ENCODE data around the gene STRN4. TPM values are rescaled to one million over a fixed set of nuclear protein-coding genes. Genes with fewer than 3 reads are reported as not detected.

STRN4 gene
- total RNA-seq, 1 donor from 2014 or later = 115 TPM

GRCh38 chr19:46760363-46760762 is 14.1 kb upstream of the STRN4 start:
- H3K36me3 Mint-ChIP-seq (ENCODE audit: insufficient read depth) = peaks cover 5% of the 10 kb centered on the region
- no peaks in the 10 kb centered on the region for H3K4me1 Mint-ChIP-seq (ENCODE audit: low read depth)
- no peak overlapping the region for H3K4me3 Mint-ChIP-seq (ENCODE audit: low read depth)
- H3K27ac Mint-ChIP-seq = no peak overlapping the region
- TF ChIP-seq CTCF (IDR thresholded peaks at IDR 0.05; ENCODE audit: unreplicated experiment) = no peak
- DNase-seq (ENCODE audit: low spot score, unreplicated experiment) = no peak
- no peaks in the 10 kb centered on the region for H3K27me3 Mint-ChIP-seq
- no peaks in the 10 kb centered on the region for H3K9me3 Mint-ChIP-seq (ENCODE audit: low read depth)

- no peak for TF ChIP-seq CTCF (IDR thresholded peaks at IDR 0.05; ENCODE audit: unreplicated experiment)
- Mint-ChIP-seq H3K27me3 (no peaks in the 10 kb centered on the region), H3K4me3 (ENCODE audit: low read depth) (no peak overlapping the region), H3K36me3 (ENCODE audit: insufficient read depth) (peaks cover 5% of the 10 kb centered on the region), H3K9me3 (ENCODE audit: low read depth) (no peaks in the 10 kb centered on the region), H3K4me1 (ENCODE audit: low read depth) (no peaks in the 10 kb centered on the region), H3K27ac (no peak overlapping the region)
- DNase-seq (ENCODE audit: low spot score, unreplicated experiment) = no peak
These were observed 13.6 kb upstream of the STRN4 start for GRCh38 chr19:46759817-46760333.

GRCh38 chr19:46759206-46759605 is 13.0 kb upstream of the STRN4 start:
- DNase-seq (ENCODE audit: low spot score, unreplicated experiment) = no peak
- Mint-ChIP-seq H3K27me3 (no peaks in the 10 kb centered on the region), H3K27ac (no peak overlapping the region), H3K4me1 (ENCODE audit: low read depth) (no peaks in the 10 kb centered on the region), H3K4me3 (ENCODE audit: low read depth) (no peak overlapping the region), H3K36me3 (ENCODE audit: insufficient read depth) (peaks cover 5% of the 10 kb centered on the region), H3K9me3 (ENCODE audit: low read depth) (no peaks in the 10 kb centered on the region)
- TF ChIP-seq CTCF (IDR thresholded peaks at IDR 0.05; ENCODE audit: unreplicated experiment) = no peak

- Mint-ChIP-seq H3K27ac (no peak overlapping the region), H3K36me3 (ENCODE audit: insufficient read depth) (peaks cover 10% of the 10 kb centered on the region), H3K4me1 (ENCODE audit: low read depth) (no peaks in the 10 kb centered on the region), H3K4me3 (ENCODE audit: low read depth) (no peak overlapping the region), H3K9me3 (ENCODE audit: low read depth) (no peaks in the 10 kb centered on the region), H3K27me3 (no peaks in the 10 kb centered on the region)
- TF ChIP-seq CTCF (IDR thresholded peaks at IDR 0.05; ENCODE audit: unreplicated experiment) = no peak
- no peak for DNase-seq (ENCODE audit: low spot score, unreplicated experiment)
These were observed 10.3 kb upstream of the STRN4 start for GRCh38 chr19:46756544-46756888.

GRCh38 chr19:46755853-46756543 is 9.7 kb upstream of the STRN4 start:
- no peak overlapping the region for H3K27ac Mint-ChIP-seq
- DNase-seq (ENCODE audit: low spot score, unreplicated experiment) = no peak
- no peak for TF ChIP-seq CTCF (IDR thresholded peaks at IDR 0.05; ENCODE audit: unreplicated experiment)
- no peaks in the 10 kb centered on the region for H3K4me1 Mint-ChIP-seq (ENCODE audit: low read depth)
- no peaks in the 10 kb centered on the region for H3K9me3 Mint-ChIP-seq (ENCODE audit: low read depth)
- no peak overlapping the region for H3K4me3 Mint-ChIP-seq (ENCODE audit: low read depth)
- no peaks in the 10 kb centered on the region for H3K27me3 Mint-ChIP-seq
- peaks cover 10% of the 10 kb centered on the region for H3K36me3 Mint-ChIP-seq (ENCODE audit: insufficient read depth)
